Parathyroid adenoma (tissue), 2 donors: ENCODE data around the gene EML6.
A peak's percentile ranks its signal among the peaks of the same experiment; 100 is the strongest.

Experiments used
- H2AFZ ChIP-seq: fragments of 300-600 bp; sonication (generic); one replicate; pipeline ENCODE4 v1.7.0; 2017; ENCODE audit warnings: antibody characterized with exemption, mild to moderate bottlenecking
- H3K27ac ChIP-seq: fragments of 300-600 bp; sonication (generic); one replicate; pipeline ENCODE4 v1.7.0; 2017
- H3K27me3 ChIP-seq: fragments of 300-600 bp; sonication (generic); one replicate; pipeline ENCODE4 v1.7.0; 2017; ENCODE audit warnings: low read length; ENCODE audit not compliant: control insufficient read depth, insufficient read depth
- H3K36me3 ChIP-seq: fragments of 300-600 bp; sonication (generic); one replicate; pipeline ENCODE4 v1.7.0; 2017; ENCODE audit warnings: low read length; ENCODE audit not compliant: control insufficient read depth, insufficient read depth
- H3K4me1 ChIP-seq: fragments of 300-600 bp; sonication (generic); one replicate; pipeline ENCODE4 v1.7.0; 2017; ENCODE audit warnings: control low read depth
- H3K4me2 ChIP-seq: fragments of 300-600 bp; sonication (generic); one replicate; pipeline ENCODE4 v1.7.0; 2017; ENCODE audit warnings: low read length
- H3K4me3 ChIP-seq: fragments of 300-600 bp; sonication (generic); one replicate; pipeline ENCODE4 v1.7.0; 2017; ENCODE audit warnings: low read depth, low read length
- H3K79me2 ChIP-seq: fragments of 300-600 bp; sonication (generic); one replicate; pipeline ENCODE4 v1.7.0; 2017; ENCODE audit warnings: control low read depth
- H3K9ac ChIP-seq: fragments of 300-600 bp; sonication (generic); one replicate; pipeline ENCODE4 v1.7.0; 2017; ENCODE audit warnings: mild to moderate bottlenecking
- H3K9me3 ChIP-seq: fragments of 300-600 bp; sonication (generic); one replicate; pipeline ENCODE4 v1.7.0; 2017; ENCODE audit warnings: low read length; ENCODE audit not compliant: control insufficient read depth
- TF ChIP-seq, protein P1 (sequence below): fragments of 300-600 bp; sonication (generic); IDR thresholded peaks from one replicate; pipeline ENCODE4 v1.7.0; 2017; ENCODE audit warnings: antibody characterized with exemption, mild to moderate bottlenecking
- donor health status: primary hyperparathyroidism.

The EML6 gene

DNA sequence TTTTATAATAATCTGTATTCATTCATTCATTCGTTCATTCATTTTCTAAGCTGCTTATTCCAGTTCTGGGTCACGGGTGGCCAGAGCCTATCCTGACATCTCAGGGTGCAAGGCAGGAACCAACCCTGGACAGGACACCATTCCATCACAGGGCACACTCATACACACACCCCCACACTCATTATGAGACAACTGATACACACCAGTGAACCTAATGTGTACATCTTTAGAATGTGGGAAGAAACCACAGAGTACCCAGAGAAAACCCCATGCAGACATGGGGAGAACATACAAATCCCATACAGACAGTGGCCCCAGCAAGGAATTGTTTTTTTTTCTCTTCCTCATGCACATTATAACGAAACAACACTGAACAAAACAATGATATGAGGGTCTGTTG, 272.1 kb downstream of the EML6 start:
- H3K27ac ChIP-seq = no peak overlapping the region
- H3K9ac ChIP-seq = no peak overlapping the region
- H3K79me2 ChIP-seq = peaks cover 42% of the 10 kb centered on the region
- peaks cover 12% of the 10 kb centered on the region for H3K4me1 ChIP-seq
- TF ChIP-seq, protein P1, sequence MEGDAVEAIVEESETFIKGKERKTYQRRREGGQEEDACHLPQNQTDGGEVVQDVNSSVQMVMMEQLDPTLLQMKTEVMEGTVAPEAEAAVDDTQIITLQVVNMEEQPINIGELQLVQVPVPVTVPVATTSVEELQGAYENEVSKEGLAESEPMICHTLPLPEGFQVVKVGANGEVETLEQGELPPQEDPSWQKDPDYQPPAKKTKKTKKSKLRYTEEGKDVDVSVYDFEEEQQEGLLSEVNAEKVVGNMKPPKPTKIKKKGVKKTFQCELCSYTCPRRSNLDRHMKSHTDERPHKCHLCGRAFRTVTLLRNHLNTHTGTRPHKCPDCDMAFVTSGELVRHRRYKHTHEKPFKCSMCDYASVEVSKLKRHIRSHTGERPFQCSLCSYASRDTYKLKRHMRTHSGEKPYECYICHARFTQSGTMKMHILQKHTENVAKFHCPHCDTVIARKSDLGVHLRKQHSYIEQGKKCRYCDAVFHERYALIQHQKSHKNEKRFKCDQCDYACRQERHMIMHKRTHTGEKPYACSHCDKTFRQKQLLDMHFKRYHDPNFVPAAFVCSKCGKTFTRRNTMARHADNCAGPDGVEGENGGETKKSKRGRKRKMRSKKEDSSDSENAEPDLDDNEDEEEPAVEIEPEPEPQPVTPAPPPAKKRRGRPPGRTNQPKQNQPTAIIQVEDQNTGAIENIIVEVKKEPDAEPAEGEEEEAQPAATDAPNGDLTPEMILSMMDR = no peak
- no peak overlapping the region for H3K4me3 ChIP-seq
- H3K27me3 ChIP-seq = no peaks in the 10 kb centered on the region
- no peak overlapping the region for H3K4me2 ChIP-seq
- no peaks in the 10 kb centered on the region for H3K36me3 ChIP-seq
- no peak overlapping the region for H2AFZ ChIP-seq
- H3K9me3 ChIP-seq = no peaks in the 10 kb centered on the region

DNA sequence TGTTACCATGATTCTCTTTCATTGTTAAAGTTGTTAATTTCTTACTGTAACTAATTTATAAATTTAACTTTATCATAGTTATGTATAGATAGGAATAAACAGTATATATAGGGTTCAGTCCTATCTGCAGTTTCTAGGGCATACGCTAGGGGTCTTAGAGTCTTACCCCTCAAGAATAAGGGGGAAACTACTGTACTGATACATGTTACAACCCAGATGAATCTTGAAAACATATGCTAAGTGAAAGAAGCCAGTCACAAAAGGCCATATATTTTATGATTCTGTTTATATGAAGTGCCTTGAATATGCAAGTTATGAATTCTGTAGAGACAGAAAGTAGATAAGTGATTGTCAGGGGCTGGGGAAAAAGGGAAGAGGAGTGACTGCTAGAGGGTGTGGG, 274.4 kb downstream of the EML6 start:
- H2AFZ ChIP-seq = no peak overlapping the region
- TF ChIP-seq, protein P1 = no peak

DNA sequence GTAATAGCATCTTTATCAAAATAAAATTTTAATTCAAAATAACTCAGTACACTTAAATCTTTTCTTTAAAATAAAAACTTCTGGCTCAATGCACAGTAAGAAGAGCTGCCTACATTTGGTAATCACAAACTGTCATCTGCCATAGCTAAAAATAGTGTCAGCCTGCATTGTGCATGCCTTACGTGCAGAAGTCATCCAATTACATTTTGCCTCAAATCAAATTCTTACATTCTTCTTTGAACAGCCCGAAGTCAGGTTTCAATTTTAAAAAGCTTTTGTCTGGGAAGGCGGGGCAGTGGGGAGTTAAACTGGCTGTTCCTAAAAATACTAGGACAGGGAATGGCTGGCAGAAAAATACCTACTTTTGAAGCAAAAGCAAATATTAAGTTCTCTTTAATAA, 275.7 kb downstream of the EML6 start:
- Histone ChIP-seq H3K79me2 (peaks cover 37% of the 10 kb centered on the region), H3K4me3 (peak overlapping the region; percentile 27), H3K9me3 (no peaks in the 10 kb centered on the region), H3K4me1 (peaks cover 17% of the 10 kb centered on the region), H2AFZ (no peak overlapping the region), H3K27me3 (no peaks in the 10 kb centered on the region), H3K9ac (no peak overlapping the region), H3K4me2 (peak overlapping the region; percentile 55), H3K27ac (peak overlapping the region; percentile 69), H3K36me3 (no peaks in the 10 kb centered on the region)
- TF ChIP-seq, protein P1 = no peak

More for the DNA sequence above, 274.4 kb downstream of the EML6 start:
- Histone ChIP-seq H3K4me1 (peaks cover 15% of the 10 kb centered on the region), H3K9me3 (no peaks in the 10 kb centered on the region), H3K4me2 (no peak overlapping the region), H3K36me3 (no peaks in the 10 kb centered on the region), H3K4me3 (no peak overlapping the region), H3K27ac (peak overlapping the region; percentile 69), H3K27me3 (no peaks in the 10 kb centered on the region), H3K9ac (no peak overlapping the region), H3K79me2 (peaks cover 43% of the 10 kb centered on the region)

DNA sequence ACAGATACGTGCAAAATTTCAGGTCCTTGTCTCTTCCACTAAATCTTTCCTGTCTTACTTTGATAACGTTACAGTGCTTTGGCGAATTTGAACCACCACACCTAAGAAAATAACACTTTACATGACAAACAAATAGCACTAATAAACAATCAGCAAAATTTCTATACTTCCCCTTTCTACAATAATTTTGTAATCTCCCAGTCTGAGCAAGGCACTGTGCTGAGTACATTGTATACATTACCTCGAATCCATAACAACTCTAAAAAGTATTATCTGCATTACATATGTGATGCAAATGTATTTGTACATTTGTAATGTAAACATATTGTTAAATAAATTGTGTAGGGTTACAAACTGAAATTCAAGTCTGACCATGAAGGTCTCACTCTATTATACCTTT, 276.9 kb downstream of the EML6 start:
- Histone ChIP-seq H3K27ac (peak overlapping the region; percentile 49), H2AFZ (peak overlapping the region; percentile 7), H3K4me2 (no peak overlapping the region), H3K4me3 (no peak overlapping the region), H3K4me1 (peaks cover 17% of the 10 kb centered on the region), H3K9me3 (no peaks in the 10 kb centered on the region), H3K27me3 (no peaks in the 10 kb centered on the region), H3K79me2 (peaks cover 27% of the 10 kb centered on the region), H3K9ac (no peak overlapping the region), H3K36me3 (no peaks in the 10 kb centered on the region)
- TF ChIP-seq, protein P1 = no peak

DNA sequence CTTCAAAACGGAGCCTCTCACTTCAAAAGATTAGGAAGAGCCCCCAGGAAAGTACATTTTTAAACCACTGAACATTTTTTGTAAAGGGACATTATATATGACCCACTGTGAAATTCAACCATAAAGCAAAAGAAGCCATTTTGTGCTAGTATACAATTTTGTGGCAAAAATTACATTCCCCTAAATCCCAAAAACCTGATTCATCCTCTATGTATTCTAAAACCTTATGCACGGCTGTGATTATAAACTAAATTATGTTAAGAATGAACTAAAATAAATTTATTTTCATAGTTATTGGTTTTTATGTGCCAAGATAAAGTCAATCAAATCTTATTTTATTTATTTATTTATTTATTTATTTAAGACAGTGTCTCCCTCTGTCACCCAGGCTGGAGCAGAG, 278.3 kb downstream of the EML6 start:
- Histone ChIP-seq H3K27me3 (no peaks in the 10 kb centered on the region), H2AFZ (no peak overlapping the region), H3K4me1 (peaks cover 18% of the 10 kb centered on the region), H3K9ac (no peak overlapping the region), H3K9me3 (no peaks in the 10 kb centered on the region), H3K27ac (no peak overlapping the region), H3K36me3 (no peaks in the 10 kb centered on the region), H3K79me2 (peaks cover 24% of the 10 kb centered on the region), H3K4me2 (no peak overlapping the region), H3K4me3 (no peak overlapping the region)
- TF ChIP-seq, protein P1 = no peak
